GM18873 (cell line): ENCODE measurements around the gene XCR1.
A peak's percentile ranks its signal among the peaks of the same experiment; 100 is the strongest.
"Not testable (repeated sequence)": the region's sequence is repeated elsewhere in the genome, so short reads cannot be mapped to it uniquely, and the experiment has no call there.

Experiments used
- ATAC-seq: cut with Tn5 transposase; IDR thresholded peaks from one replicate; pipeline ENCODE4 v1.9.1; 2021; ENCODE audit warnings: mild to moderate bottlenecking, moderate library complexity, moderate number of reproducible peaks; ENCODE audit not compliant: unreplicated experiment, low FRiP score

Gene XCR1

GRCh38 chr3:46008058-46008457 is 19.2 kb downstream of the XCR1 start:
- no peak for ATAC-seq

DNA sequence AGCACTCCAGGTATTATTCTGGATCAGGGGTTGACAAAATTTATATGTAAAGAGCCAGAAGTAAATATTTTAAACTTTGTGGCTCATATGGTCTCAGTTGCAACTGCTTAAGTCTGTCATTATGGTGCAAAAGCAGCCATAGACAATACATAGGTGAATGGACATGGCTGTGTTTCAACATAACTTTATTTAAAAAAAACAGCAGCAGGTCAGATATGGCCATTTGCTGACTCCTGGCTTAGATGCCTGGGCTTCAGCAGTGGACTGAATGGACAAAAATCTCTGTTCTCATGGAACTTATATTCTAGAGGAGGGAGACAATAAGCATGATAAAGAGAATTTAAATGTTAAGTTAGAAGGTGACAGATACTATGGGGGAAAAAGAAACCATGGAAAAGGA is 20.0 kb downstream of the XCR1 start:
- ATAC-seq = no peak

DNA sequence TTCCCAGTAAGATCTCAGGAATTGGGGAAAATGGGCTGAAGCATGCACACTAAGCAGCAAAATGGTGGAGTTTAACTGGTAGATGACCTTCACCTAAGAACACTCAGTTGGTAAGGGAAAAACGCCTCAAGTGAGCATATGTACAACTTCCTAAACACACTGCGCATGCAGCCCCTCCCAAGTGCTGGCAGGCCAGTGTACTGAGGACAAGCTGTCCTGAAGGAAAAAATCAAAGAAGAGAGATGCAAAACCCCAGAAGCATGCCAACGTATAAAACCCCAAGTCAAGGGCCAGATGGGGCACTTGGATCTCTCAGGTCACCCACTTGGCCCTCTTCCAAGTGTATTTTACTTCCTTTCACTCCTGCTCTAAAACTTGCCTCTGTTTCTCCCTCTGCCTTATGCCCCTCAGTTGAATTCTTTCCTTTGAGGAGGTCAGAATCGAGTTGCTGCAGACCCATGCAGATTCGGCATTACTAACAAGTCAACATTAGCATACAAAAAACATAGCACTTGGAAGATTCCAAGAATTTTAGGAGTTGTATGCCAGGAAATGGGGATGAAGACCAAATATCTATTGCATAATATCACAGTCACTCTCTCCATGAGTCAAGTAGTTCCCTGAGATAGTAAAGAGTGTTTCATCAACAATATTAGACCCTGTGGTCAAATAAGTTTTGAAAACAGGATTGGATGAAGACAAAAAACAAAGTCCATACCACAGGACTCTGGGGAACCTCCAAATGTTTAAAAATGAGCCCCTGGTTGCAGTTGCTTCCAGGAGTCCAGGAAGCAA is 20.8 kb downstream of the XCR1 start:
- ATAC-seq = no peak

GRCh38 chr3:46003706-46004105 is 23.6 kb downstream of the XCR1 start:
- not testable (repeated sequence) for ATAC-seq

- no peak for ATAC-seq
Observed at GRCh38 chr3:46001178-46001577, 26.1 kb downstream of the XCR1 start.

DNA sequence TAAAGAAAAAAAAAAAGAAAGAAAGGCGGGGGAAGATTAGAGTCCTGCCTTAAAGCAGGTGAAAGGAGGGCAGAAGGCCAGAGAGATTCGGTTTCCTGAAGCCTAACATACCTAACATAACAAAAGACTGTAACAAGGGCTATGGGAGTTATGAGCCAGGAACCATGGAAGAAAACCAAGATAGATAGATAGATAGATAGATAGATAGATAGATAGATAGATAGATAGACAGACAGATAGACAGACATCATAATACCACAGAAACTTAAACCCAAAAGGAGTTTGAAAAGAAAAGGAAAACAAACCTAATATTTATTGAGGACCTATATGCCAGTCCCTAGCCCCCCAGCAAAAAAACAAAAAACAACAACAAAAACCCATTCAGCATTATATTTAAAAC is 29.3 kb downstream of the XCR1 start:
- no peak for ATAC-seq

- not testable (repeated sequence) for ATAC-seq
Observed at GRCh38 chr3:45997499-45997898, 29.8 kb downstream of the XCR1 start.

DNA sequence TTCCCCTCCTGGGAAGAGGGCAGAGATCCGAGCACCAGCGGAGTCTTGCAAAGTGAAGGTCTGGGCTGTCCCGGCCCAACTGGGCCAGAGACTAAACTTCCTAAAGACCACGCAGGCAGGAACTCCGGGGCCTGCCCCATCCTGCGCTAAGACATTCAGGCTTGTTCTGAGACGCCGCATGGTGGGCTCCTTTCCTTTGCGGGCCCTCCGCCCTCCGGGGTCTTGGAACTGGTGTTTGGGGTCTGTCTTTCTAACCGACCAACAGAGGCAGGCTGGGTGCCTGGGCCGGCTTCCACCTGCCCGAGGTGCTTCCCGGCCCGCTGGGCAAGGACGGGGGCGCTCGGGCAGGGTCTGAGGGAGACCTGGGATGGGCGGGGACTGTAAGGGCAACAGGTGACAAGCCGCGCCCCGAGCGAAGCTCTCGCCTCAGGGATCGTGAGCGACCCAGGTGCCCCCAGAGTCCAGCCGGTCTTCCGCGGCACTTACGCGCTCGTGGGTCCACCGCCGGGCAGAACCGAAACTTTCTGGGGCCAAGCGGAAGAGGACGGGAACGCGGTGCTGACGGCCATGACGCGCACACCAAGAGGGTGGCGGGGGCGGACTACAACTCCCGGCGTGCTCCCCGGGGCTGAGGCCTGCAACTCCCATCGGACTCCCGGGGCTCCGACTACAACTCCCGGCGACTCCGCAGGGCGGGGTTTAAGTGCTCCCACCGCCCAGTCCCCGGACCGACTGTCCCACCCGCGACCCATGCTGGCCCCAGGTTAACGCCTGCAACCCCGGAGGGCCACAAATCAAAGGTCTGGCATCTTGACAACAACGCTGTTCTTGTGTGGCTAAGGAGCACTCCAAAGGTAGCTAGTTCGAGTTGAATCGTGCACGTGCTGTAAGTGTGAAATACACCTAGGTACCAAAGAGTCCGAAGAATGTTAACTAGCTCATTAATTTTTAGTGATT is 31.8 kb downstream of the XCR1 start, which contains the start of gene FYCO1:
Gene FYCO1, minus strand, starts transcription at position 589 of the 957 bp plus-strand sequence. CDS start 10,914 bp downstream, outside the sequence.
- ATAC-seq = peak; percentile 73

- no peak for ATAC-seq
Observed at GRCh38 chr3:45994419-45995235, 32.7 kb downstream of the XCR1 start.

- ATAC-seq = no peak
Observed at GRCh38 chr3:45993421-45994027, 33.8 kb downstream of the XCR1 start.

- ATAC-seq = no peak
Observed at GRCh38 chr3:45992821-45993221, 34.5 kb downstream of the XCR1 start.

- ATAC-seq = no peak
Observed at GRCh38 chr3:45992133-45992729, 35.1 kb downstream of the XCR1 start.

- no peak for ATAC-seq
Observed at GRCh38 chr3:45991341-45991740, 35.9 kb downstream of the XCR1 start.

- no peak for ATAC-seq
Observed at GRCh38 chr3:45990181-45990580, 37.1 kb downstream of the XCR1 start.

GRCh38 chr3:45988804-45989203 is 38.5 kb downstream of the XCR1 start:
- ATAC-seq = no peak

GRCh38 chr3:45988362-45988761 is 38.9 kb downstream of the XCR1 start:
- no peak for ATAC-seq

DNA sequence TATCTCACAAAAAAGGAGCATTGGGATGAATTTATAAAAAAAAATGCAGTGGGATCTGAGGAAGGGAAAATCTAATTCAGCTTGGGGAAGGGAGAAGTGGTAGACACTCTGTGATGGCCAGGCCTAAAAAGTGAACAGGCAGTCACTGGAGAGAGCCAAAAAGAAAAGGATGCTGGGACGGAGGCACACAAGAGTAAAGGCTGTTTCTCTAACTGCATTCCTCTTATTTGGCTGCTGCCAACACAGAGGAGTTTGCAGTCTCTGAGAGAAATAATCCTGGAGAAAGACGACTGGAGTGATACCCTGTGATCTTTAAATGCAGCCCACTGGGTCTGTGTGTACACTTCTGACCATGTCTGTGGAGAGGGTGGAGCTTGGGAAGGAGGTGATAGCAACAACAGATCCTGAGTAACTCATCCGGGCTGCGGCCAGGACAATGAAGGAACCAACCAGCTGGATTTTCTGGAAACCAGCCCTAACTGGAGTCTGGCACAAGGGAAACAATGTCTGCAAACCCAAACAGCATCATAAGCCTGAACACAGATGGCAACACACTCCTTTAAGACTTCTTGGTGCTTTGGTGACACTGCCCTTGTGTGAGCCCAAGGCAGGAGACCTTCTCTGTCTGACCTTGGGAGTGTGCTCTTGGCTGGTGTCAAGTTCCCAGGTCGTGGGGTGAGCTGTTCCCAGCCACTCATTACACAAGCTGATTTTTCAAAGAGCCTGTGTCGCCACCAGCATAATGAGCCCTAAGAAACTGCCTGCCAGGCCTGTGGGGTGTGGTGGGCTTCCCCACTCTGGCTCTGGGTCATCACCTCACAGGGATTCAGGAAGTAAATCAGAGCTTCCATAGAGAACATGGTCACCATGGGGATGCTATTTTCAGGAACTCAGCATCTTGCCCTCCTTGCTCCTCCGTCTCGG is 39.7 kb downstream of the XCR1 start:
- no peak for ATAC-seq

GRCh38 chr3:45986303-45986982 is 40.8 kb downstream of the XCR1 start:
- ATAC-seq = no peak
